ENCODE results near the gene BOC. TPM values are rescaled to one million over a fixed set of nuclear protein-coding genes. Genes with fewer than 3 reads are reported as not detected.

BOC gene
- total RNA-seq, 4 donors from 2014 or later, result 103 to 169 (median 105) TPM

DNA sequence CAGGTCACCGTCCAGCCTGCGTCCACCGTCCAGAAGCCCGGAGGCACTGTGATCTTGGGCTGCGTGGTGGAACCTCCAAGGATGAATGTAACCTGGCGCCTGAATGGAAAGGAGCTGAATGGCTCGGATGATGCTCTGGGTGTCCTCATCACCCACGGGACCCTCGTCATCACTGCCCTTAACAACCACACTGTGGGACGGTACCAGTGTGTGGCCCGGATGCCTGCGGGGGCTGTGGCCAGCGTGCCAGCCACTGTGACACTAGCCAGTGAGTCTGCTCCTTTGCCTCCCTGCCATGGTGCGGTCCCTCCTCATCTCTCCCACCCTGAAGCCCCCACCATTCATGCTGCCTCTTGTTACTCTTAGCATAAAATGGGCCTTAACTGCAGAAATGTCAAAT lies 39.2 kb downstream of the BOC start:
- Histone ChIP-seq H3K27ac (peak overlapping the region; percentile 71 to 93), H3K4me3 (no peak overlapping the region), H3K9me3 (no peaks in the 10 kb centered on the region), H3K4me1 (peaks cover 21 to 34% of the 10 kb centered on the region in 2 donors), H3K36me3 (no peaks in the 10 kb centered on the region), H3K27me3 (no peaks in the 10 kb centered on the region)
- TF ChIP-seq, protein P1, sequence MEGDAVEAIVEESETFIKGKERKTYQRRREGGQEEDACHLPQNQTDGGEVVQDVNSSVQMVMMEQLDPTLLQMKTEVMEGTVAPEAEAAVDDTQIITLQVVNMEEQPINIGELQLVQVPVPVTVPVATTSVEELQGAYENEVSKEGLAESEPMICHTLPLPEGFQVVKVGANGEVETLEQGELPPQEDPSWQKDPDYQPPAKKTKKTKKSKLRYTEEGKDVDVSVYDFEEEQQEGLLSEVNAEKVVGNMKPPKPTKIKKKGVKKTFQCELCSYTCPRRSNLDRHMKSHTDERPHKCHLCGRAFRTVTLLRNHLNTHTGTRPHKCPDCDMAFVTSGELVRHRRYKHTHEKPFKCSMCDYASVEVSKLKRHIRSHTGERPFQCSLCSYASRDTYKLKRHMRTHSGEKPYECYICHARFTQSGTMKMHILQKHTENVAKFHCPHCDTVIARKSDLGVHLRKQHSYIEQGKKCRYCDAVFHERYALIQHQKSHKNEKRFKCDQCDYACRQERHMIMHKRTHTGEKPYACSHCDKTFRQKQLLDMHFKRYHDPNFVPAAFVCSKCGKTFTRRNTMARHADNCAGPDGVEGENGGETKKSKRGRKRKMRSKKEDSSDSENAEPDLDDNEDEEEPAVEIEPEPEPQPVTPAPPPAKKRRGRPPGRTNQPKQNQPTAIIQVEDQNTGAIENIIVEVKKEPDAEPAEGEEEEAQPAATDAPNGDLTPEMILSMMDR (IDR thresholded peaks at IDR 0.05), result no peak
- no peak for TF ChIP-seq POLR2A (IDR thresholded peaks at IDR 0.05)
- no peak for DNase-seq
- intact Hi-C loops (cut with DNase I; ENCODE audit: low total_unique reads), result no loop called here

DNA sequence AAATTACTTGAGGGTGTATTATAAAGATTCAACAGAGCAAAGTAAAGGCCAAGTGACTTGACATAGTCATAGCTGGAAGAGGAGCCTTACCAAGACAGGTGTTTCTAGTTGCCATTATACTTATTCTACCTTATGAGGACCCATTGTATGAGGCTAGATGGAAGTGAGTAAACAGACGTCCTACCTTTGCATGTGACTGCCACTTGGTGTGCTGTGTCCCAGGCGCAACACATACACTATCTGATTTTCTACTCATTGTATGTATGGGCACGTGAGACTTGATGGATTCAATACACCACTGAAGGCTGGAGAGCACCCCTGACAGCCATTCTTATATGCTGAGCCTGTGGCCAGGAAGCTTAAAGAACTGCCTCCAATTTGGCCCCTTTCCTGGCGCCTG lies 40.5 kb downstream of the BOC start:
- H3K9me3 ChIP-seq, result no peaks in the 10 kb centered on the region
- no peak for TF ChIP-seq POLR2A (IDR thresholded peaks at IDR 0.05)
- TF ChIP-seq, protein P1 (IDR thresholded peaks at IDR 0.05), result no peak
- intact Hi-C loops (cut with DNase I; ENCODE audit: low total_unique reads), result no loop called here
- peak overlapping the region; percentile 71 to 93 for H3K27ac ChIP-seq
- no peaks in the 10 kb centered on the region for H3K36me3 ChIP-seq
- peaks cover 14 to 37% of the 10 kb centered on the region in 2 donors for H3K4me1 ChIP-seq
- no peaks in the 10 kb centered on the region for H3K27me3 ChIP-seq
- DNase-seq, result no peak
- no peak overlapping the region for H3K4me3 ChIP-seq

DNA sequence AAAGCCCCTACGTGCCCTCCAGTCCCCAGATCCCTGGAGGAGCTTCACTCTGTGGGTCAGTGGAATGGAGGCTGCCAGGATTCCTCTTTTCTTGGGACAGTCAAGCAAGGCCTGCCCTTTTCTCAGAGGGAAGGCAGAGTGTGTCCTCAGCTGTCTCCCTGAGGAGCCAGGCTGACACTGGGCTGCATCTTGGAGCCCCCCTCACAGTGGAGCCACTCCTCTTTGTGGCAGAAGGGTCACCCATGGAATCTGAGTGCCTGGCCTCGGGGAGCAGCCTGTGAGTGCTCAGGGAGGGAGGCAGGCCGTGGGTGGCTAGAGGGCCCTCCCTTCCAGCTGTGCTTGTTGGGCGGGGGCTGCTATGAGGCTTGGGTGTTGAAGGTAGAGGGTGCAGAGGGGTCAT lies 41.2 kb downstream of the BOC start:
- H3K36me3 ChIP-seq, result no peaks in the 10 kb centered on the region
- H3K4me1 ChIP-seq, result peaks cover 13 to 33% of the 10 kb centered on the region in 2 donors
- intact Hi-C loops (cut with DNase I; ENCODE audit: low total_unique reads), result no loop called here
- H3K27ac ChIP-seq, result peak overlapping the region; percentile 71 to 93
- no peaks in the 10 kb centered on the region for H3K9me3 ChIP-seq
- no peak for DNase-seq
- no peak for TF ChIP-seq POLR2A (IDR thresholded peaks at IDR 0.05)
- TF ChIP-seq, protein P1 (IDR thresholded peaks at IDR 0.05), result no peak
- no peaks in the 10 kb centered on the region for H3K27me3 ChIP-seq
- H3K4me3 ChIP-seq, result no peak overlapping the region

DNA sequence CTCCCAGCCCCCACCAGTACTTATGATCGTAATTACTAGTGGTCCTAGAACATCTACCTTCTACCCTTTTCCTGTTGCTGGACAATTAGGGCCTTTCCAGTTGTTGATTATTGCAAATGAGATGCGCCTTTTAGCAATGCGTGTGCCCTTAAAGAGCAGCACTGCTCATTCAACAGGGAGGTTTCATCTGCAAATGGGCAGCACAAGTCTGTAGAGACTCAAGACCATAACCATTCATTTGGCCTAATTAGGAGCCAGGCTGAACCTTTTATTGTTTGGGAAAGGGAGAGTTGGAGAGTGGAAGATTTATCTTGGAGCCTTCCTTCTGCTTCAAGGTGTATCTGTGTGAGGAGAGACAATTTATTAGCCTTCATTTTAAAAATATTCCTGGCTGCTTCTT lies 42.3 kb downstream of the BOC start:
- DNase-seq, result no peak
- TF ChIP-seq, protein P1 (IDR thresholded peaks at IDR 0.05), result no peak
- no peak for TF ChIP-seq POLR2A (IDR thresholded peaks at IDR 0.05)
- H3K4me1 ChIP-seq, result peaks cover 15 to 30% of the 10 kb centered on the region in 2 donors

DNA sequence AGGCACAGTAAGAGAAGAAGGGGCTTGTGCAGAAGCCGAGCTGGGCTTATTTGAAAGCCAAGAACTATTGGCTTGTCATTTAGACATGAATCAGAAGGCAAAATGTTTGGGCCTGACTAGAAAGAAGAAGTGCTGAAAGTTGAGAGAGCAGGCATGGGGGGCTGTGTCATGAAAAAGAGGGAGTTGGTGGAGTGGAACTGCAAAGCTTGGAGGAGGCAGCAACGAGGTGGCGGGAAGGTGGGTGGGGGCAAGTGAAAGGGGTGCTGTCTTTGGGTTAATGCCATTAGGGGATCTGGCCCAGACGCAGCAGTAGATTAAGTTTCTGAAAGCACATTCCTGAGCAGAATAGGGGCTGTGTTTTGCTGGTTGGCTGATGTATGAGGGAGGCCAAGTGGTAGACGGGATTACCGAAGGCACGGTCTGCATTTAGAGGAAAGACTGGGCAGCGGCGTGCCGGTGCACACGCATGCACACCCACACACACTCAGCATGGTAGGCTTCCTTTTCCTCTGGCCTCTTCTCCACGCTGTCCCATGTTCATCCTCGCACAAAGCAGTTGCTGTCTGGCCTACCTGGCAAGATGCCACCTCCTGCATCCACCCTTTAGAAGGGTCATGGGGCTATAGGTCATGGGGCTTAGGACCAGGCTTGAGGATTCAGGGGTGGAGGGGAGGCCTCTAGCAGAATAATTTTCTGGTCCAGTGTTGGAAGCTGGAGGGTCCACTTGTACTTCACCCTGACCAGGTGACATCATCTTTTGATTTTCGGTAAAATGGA lies 43.0 kb downstream of the BOC start:
- Histone ChIP-seq H3K4me1 (peaks cover 20 to 26% of the 10 kb centered on the region in 2 donors), H3K27me3 (no peaks in the 10 kb centered on the region), H3K9me3 (no peaks in the 10 kb centered on the region), H3K36me3 (no peaks in the 10 kb centered on the region), H3K27ac (peak overlapping the region; percentile 71 to 93), H3K4me3 (no peak overlapping the region)
- TF ChIP-seq, protein P1 (IDR thresholded peaks at IDR 0.05), result no peak
- DNase-seq, result peak; percentile 69 to 76
- intact Hi-C loops (cut with DNase I; ENCODE audit: low total_unique reads), result no loop called here

More for the DNA sequence above, 42.3 kb downstream of the BOC start:
- intact Hi-C loops (cut with DNase I; ENCODE audit: low total_unique reads), result no loop called here
- H3K4me3 ChIP-seq, result no peak overlapping the region
- no peaks in the 10 kb centered on the region for H3K27me3 ChIP-seq
- no peaks in the 10 kb centered on the region for H3K36me3 ChIP-seq
- H3K27ac ChIP-seq, result peak overlapping the region; percentile 71 to 93
- H3K9me3 ChIP-seq, result no peaks in the 10 kb centered on the region
